GM19043 (cell line): ENCODE results near the gene SLC8A1.

ENCODE experiments used
- ATAC-seq: cut with Tn5 transposase; IDR thresholded peaks from one replicate; pipeline ENCODE4 v1.9.1; 2021; ENCODE audit warnings: low read depth; ENCODE audit not compliant: unreplicated experiment

The SLC8A1 gene

DNA sequence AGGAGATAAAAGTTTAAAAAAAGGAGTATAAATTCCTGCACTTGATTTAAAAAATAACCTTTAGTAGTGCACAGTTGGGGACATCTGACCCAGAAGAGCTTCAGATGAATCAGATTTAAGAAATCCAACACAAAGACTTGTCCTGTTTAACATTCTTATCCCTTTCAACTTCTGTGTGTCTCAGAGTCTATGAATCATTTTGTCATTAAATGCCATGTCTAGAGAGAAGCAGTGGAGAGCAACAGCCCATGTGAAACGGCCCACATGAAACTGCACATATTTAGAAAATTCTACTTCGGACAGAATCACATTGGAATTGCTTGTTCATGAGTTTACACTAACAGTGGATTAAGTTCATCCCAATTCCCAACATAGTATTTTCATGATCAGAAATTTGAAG lies 278.6 kb downstream of the SLC8A1 start:
- ATAC-seq = no peak

DNA sequence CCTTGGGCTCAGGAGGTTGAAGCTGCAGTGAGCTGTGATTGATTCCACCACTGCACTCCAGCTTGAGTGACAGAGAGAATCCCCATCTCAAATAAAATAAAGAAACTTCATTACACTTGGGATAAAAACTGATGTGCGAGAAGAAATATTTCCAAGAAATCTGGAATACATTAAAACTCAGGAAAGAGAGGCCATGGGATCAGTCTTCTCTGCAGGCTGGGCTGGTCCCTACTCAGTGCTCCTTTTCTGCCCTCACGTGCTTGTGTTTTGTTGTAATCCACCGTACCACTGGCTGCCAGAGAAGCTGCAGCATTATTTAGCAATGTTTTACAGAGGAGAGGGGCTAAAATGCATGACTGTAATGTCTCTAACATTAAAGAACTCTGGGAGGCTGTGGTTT lies 282.0 kb downstream of the SLC8A1 start:
- no peak for ATAC-seq

DNA sequence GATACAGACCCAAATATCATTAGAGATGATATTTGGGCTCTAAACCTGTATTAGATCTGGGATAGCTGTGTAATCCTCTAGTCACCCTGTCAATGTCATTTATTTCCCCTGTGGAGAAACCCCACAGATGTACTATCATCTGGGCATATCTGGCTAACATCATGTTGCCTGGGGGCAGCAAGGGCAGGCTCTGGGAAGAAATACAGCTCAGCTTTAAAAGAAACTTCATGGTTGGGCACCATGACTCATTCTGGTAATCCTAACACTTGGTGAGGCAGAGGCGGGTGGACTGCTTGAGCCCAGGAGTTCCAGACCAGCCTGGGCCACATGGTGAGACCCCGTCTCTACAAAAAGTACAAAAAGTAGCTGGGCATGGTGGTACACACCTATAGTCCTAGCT lies 282.5 kb downstream of the SLC8A1 start:
- ATAC-seq = no peak

DNA sequence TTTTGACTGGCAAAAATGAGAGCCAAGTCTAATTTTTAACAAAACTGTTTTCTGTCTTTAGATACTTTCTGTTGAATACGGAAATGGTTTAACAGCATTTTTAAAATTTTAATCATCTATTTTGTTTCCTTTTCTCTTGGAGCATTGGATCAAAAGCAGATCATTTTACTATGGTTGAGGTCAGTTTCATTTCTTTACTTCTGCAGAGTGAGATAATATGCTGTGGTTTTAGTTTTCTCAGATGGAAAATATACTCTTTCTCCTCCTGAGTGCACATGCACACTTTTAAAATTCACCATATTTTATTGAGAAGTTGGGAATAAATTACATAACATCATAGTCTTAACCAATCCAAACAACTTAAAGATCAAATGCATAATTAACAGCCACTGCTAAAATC lies 283.3 kb downstream of the SLC8A1 start:
- ATAC-seq = no peak

DNA sequence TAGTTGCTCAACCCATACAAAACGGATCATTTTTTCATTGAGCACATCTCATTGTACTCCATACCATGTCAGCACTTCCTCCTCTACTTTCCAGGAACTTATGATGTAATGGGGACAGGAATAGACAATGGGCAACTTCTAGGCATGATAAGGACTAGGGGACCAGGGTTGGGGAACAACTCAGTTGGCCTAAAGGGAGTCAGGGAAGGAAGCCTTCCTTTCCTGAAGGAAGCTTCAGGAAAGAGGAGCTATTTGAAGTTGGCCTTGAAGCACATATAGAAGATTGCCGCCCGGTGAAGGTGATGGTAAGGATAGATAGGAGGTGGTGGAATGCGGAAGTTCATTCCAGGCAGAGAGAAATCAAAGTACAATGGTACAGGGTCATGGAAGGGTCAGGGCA lies 283.9 kb downstream of the SLC8A1 start:
- no peak for ATAC-seq

DNA sequence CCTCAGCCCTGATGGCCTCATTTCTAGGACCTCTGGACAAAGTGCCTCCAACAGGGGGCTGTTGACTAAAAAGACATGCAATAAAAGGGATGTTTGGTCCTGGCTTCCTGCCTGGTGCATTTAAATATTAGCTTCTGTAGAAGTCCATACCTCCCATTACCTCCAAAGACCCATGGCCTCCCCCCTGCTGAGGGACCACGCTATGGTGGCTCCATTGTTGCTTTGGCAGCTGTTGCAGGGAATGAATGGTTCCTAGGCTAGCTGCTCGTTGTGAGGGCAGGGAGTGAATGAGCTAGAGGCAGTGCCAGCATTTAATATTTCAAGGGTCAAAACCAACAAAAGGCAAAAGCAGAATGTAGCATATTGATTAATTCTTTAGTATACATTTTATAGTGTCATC lies 285.9 kb downstream of the SLC8A1 start:
- ATAC-seq = no peak

DNA sequence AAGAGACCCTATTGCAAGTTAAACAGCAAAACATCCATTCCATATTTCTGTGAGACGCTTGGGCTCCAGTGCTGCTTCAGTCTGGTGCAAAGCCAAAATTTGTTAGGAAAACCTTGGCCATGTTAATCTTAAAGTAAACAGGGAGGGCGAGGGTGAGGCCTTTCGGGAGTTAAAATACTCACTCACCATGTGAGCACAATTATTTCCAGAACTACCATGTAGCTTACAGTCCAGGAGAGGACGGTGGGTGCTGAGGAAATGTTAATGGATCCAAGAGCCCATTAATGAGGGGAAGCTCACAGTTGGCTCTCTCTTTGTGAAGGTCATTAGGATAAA lies 286.4 kb downstream of the SLC8A1 start:
- ATAC-seq = no peak

DNA sequence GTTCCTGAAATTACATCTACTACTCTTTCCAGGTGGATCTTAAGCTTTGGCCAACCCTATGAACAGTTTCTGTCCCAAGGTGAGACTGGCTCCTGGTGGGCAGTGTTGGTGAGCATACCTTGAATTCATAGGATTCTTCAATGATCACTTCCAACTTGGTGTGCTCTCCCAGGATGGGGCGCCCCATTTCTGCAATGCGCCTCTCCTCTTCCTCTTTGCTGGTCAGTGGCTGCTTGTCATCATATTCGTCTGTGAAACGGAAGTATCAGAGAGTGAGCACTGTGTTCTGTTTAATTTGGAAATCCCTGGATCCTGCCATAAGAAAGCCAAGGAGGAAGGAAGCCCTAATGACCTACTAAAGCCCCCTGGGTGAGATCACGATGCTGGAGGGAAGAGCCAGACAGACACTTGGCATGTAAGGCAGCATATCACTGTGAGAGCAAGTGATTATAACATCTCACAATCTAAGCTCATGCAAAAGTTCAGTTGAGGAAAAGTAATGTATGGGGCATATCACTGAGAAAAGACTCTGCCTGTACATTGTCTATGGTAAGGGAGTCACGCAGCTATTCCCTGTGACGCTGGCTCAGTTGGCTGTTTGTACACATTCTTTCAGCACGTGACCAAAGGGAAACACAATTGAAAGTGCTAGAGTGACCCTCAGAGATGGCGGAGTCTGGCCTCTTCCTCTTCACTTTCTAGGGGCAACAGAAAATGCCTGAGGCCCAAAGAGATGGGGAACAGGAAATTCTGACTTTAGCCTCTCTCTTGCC lies 287.0 kb downstream of the SLC8A1 start:
- no peak for ATAC-seq

DNA sequence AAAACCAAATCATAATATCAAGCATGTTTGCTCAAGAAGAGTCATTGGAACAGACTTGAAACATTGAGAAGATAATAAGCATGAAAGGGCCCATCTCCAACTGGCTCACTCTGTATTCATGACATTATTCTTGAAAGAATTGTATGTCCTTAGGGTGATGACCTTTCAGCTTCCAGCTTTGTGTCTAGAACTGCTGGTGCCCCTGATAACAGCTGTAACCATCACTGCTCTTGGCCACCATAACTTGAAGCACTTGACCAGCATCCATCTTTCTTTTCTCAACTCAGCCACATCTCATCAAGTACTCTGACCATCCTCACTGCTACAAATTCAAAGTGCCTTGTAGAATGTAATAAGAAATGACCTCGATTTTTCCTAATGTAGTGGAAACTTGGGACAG lies 289.9 kb downstream of the SLC8A1 start:
- ATAC-seq = no peak

DNA sequence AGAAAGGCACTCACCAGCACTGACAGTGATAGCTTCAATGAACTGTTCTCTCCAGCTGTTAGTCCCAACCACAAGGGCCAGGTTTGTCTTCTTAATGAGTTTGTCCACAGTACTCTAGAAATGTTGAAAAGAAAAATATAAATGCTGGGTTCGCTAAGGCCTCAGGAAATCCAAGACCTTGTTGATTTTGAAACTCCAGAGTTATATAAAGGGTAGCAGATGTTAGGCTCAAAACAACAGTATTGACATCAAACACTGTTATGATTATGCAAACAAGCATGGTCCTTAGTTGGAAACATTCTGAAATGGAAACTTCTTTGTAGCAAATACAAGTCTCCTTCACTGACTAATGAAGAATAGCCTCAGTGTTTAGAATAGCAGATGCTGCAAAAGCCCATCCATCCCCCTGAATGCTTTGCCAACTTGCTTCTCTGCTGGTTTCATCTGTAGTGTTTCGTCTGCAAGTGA lies 291.1 kb downstream of the SLC8A1 start:
- no peak for ATAC-seq

DNA sequence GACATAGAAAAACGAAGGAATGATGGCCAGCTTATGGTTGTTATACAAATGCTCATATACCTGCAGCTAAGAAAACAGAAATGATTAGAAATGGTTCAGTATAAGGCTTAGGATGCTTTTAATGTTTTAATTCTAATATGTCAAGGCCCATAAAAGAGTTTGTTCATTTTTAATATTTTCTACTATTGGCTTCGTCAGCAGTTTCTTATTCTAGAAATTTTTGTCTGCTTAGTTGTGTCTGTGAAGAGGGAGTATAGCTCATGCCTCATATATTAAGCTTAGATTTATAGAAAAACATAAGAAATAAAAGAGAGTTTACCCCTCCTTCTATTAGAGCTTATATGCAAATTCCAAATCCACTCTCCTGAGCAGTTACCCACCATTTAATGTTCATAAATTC lies 292.6 kb downstream of the SLC8A1 start:
- ATAC-seq = no peak

DNA sequence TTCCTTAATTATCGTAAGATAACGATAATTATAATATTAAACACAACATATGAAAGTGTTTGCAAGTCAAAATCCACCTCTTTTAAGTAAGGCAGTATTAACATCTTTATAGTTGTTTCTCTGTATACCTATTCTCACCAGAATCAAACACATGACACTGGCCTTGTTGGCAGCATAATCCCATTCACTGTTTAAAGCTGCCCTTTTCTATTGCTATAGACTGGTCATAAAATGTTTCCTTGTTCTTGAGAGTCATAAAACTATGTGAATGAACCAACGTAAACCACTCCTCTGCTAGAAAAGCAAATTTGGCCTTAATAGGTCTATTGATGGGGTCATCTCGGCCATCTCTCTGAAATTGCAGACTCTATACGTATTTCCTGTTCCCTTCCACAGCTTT lies 293.1 kb downstream of the SLC8A1 start:
- ATAC-seq = no peak

DNA sequence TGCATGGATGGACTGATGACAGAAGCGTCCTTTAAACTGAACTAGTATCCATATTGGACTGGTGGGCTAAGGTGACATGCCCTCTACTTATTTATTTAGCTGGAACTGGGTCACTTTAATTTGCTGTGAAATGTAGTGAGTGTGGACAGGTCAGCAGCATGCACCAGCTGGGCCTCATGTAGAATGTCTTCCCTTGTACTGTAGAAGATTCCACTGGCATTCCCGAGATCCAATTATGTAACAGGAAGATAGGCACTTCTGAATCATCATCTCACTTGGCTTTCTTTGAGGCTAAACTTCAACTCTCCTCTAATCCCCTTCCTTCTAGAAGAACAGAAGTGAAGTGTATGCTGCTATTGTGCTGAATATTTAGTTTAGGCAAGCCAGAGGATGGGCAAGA lies 296.2 kb downstream of the SLC8A1 start:
- ATAC-seq = no peak

DNA sequence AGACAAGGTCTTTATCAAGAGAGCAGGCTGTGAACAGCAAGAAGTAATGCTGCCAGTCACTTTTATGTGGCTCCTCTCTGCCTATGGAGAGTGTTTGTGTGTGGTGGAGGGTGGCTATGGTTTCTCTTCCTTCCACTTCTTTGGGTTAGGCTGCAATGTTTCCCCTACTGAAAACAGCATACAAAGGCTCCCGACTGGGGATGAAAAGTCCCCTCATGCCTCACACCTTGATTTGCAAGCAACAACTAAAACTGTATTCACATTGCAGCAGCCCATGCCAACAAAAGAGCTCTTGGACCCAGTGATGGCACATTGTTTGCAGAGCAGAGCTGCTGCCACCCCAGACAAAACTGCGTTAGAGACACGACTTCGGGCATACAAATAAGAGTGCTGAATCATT lies 301.6 kb downstream of the SLC8A1 start:
- ATAC-seq = no peak

DNA sequence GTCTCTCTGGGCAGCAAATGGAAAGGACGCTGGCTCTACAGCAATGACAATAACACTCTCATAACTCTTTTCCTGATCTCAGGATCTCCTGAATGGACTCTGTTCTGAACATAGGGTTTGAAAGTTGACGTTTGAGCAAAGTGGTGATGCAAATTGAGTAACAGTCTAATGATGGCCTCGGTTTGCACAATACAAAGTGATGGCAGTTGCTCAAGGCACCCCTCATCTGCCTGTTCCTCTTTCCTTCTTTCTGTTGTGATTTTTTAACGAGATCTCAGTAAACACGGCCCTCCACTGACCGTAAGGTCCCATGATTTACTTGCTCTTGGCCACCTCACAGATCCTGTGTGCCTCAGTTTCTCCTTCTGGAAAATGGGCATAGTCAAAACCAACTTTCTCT lies 303.6 kb downstream of the SLC8A1 start:
- ATAC-seq = no peak

DNA sequence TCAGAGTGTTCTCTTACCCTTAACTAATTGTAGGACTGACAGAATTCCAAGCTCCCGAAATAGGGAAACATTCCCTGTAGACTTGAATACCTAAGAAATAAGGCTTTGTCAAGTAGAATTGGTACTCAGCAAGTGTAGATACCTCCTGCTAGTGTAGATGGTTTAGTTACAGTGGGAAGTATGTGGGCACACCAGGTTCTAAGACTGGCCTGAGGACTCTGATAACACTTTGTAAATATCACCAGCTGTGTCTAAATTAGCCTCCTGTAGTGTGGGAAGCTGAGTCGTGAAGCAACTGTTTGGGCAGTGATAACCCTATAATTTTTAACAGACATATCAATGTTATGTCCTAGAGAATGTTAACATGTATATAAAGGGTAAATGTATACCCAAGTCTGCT lies 304.5 kb downstream of the SLC8A1 start:
- no peak for ATAC-seq

DNA sequence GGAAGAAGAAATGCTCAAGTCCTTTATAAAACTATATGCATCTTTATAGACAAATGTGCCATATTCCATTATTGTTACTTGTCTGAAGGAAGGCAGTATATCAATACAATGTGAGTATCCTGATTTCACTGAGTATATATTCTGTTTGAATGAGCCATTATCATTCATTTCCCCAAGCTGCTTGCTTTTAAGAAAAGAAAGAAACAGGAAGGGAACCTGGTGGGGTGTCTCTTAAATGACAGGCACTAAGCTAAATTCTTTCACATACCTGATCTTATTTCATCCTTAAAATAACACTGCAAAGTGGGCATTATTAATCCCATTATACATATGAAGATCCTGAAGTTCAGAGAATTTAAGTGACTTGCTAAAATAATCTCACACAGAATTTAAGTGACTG lies 307.9 kb downstream of the SLC8A1 start:
- no peak for ATAC-seq

DNA sequence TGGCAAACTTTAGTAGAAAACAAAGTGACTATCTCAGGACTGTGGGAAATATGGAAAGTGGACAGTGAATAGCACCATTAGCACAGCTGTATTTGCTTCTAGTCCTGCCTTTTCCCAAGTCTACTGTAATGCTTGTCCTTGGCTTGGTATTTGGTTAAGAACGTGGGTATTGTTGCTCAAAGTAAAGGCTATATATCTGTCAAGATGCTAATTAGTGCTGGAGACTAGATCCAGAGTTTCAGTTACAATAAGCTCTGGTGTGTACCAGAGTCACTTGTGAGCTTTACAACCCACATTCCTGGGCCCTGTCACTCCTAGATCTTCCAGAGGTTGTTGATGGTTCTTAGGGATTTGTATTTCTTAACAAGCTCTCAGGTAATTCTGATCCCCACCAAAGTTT lies 313.6 kb downstream of the SLC8A1 start:
- no peak for ATAC-seq

DNA sequence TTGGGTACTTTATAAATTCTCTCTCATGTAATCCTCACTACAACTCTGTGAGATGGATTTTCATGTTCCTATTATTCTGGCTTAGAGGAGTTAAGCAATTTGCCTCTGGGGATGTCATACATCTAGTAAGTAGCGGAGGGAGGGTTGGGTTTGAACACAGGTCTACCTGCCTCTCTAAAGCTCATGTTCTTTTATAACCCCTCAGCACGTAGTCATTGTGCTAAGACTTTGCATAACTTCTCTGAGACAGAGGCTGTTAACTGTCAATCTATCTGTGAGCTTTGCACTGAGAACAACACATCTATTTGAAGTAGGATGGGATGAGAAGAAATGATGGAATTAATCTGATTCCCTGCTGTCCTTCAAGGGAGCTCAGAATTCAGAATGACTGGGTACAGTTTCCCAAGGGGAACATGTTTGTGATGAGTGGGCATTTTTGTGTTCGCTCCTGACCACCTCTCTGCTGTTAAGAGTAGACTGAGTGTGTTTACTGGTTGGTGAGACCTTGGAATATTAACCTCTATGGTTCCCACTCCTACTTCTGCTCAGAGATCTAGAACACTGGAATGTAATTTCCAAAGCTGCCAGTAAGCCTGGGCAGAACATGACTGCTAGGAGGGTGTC lies 320.7 kb downstream of the SLC8A1 start:
- no peak for ATAC-seq

DNA sequence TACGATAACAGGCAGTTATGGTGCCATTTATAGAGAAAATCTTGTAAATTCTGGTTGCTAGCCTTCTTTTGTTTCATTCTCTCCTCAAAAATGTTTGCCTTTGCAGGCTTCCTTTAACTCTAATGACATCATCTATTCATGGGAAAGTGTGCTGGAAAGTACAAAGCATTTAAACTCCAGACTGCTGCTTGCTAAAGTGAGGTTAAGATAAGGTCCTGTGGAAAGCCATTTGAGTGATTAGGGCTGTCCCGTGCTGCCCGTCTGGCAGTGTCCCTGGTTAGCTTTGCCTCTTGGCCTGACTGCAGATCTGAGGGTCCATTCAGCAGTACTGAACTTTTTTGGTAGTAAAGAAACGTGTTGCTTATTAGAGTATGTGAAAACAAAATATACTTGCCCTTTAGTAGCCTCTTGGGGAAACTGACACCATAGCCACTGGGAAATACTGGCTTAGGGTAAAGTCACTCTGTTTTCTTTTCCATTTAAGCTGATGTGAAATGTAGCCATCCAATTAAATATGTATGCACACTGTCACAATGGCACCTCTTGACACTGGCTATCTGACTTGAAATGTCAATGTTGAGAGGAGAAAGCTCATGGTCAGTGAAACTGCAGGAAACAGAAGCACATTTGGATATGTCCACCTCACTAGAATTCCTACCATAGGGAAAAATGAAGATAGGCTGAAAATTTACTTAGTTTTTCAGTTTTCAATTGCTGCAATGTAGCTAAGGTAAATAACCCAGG lies 321.5 kb downstream of the SLC8A1 start:
- ATAC-seq = no peak

DNA sequence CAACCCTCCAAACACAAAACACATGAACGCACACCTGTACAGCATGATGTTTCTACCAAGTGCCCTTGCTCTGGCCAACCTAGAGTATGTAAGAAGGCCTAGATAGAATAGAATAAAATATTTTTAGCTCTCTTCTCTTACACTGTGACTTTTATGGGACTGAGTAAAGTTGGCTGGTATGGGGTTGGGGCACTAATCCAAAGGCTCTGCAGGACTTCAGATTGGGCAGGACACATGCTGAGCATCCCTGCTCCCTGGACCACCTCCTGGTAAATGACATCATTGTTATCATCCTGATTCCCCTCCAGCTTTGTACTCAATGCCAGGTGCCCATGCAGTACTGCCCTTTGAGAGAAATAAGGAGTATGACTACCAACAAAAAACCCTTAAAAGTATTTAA lies 322.2 kb downstream of the SLC8A1 start:
- ATAC-seq = no peak

DNA sequence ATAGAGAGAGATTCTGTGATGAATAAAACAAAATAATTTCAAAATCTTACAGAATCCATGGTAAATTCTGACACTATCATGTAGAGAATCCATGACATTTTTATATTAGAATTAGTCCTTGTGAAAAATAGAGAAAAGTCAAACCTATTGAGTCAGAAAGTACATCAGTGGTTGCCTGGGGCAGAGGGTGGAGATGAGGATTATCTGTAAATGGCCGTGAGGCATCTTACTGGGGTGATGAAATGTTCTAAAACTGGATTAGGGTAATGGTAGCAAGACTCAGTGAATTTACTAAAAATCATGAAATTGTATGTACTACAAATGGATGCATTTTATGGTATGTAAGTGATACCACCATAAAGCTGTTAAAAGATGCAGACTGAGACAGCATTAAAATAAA lies 323.1 kb downstream of the SLC8A1 start:
- ATAC-seq = no peak
